HG03280 (cell line): ENCODE measurements around the gene MUCL3.
"Not testable (repeated sequence)": the region's sequence is repeated elsewhere in the genome, so short reads cannot be mapped to it uniquely, and the experiment has no call there.

Experiments
- ATAC-seq: cut with Tn5 transposase; IDR thresholded peaks from one replicate; pipeline ENCODE4 v1.9.1; 2021; ENCODE audit warnings: mild to moderate bottlenecking, moderate library complexity; ENCODE audit not compliant: unreplicated experiment

The MUCL3 gene

DNA sequence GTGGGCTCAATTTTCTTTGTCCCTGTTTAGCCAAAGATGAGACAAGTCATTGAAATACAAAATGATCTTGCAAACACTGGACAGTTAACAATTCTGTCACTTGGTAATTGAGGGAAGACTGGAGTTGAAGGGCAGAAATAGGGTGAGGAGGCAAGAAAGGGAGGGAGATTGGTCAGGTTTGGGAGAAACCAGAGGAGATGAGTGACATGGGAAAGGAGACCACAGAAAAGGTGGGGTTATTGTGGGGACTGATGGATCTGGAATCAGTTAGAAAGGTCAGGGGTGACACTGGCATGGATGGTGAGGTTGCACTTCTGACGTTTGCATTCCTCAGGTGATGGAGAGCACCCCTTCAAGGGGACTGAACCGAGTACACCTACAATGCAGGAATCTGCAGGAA is 32.1 kb upstream of the MUCL3 start:
- ATAC-seq, result no peak

GRCh38 chr6:30910473-30910872 is 30.3 kb upstream of the MUCL3 start:
- not testable (repeated sequence) for ATAC-seq

DNA sequence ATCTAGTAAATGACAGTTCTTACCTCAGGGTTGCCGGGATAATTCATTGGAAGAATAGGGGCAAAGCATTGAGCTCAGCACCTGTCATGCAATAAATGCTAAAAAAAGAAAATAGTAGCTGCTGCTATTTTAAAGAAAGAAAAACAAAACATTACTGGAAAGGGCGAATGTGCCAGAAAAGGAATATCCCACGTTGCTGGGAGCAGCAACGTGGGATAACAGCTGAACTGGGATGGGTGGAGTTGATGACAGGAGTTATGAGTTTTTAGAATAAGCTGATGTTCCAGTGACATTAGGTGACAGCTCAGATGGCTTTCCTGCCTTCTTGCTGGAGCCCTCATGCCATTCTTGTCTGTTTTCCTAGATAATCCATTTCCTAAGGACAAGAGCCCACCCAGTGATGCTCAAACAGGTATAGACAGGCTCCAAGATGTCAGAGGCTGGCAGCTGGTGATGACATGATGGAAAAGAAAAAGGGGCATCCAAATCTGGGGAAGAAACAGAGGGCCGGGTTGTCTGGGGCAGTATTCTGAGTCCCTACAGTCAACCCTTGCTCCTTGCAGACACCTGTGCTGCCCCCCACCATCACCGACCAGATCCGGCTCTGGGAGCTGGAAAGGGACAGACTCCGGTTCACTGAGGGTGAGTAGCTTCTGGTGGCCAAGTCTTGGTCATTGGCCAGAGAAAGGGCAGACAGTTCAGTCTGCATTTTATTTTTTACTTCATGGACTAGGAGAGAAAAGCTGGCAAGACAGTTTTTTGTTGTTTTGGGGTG is 27.8 kb upstream of the MUCL3 start:
- no peak for ATAC-seq

DNA sequence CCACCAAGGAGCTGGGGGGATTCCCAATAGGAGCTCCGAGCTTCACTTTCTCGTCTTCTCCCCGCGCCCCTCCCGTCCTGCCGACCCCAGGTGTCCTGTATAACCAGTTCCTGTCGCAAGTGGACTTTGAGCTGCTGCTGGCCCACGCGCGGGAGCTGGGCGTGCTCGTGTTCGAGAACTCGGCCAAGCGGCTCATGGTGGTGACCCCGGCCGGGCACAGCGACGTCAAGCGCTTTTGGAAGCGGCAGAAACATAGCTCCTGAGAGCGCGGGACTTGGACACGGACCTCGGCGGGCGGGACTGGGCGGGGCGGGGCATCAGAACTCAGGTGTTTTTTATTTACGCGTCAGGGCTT is 27.1 kb upstream of the MUCL3 start:
- peak; percentile 7 for ATAC-seq

DNA sequence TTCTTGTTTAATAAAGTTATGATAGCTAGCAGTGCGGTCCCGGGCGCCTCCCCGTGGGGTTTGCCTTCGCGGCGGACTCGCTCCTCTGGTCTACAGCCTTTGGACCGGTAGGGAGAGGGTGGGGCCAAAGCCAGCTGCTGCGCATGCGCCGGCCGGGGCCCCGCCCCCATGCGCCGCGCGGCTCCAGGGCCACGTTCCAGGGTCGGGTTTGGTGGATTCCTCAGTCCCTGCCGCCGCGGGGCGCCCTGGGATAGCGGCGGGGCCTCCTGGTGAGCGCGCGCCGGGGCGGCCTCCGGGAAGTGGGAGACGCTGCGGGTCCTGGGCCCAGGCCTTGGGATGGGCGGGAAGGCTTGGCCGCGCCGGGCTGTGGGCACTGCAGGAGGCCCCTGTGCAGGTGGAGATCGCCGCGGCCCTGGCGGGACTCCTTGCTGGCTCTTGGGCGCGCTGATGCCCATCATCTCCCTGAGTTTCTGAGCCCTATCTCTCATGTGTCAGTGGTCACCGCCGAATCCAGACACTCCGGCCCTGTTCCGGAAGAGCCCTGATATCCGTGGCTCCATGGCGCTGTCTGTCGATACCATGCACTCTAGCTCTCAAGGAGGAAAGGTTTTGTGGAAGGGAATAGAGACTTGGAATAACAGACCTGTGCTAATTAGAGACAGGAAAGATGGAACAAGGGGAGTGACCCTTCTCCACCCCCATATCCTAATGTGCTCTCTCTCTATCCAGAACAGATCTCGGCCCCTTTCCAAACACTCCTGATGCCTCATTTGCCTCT is 26.5 kb upstream of the MUCL3 start, which contains the start of gene VARS2:
Gene VARS2 (plus strand): TSS at position 163 of the 778 bp plus-strand sequence. CDS start 599 bp downstream, at position 762.
- peak; percentile 86 for ATAC-seq

GRCh38 chr6:30914854-30915590 is 25.8 kb upstream of the MUCL3 start:
- ATAC-seq, result no peak

DNA sequence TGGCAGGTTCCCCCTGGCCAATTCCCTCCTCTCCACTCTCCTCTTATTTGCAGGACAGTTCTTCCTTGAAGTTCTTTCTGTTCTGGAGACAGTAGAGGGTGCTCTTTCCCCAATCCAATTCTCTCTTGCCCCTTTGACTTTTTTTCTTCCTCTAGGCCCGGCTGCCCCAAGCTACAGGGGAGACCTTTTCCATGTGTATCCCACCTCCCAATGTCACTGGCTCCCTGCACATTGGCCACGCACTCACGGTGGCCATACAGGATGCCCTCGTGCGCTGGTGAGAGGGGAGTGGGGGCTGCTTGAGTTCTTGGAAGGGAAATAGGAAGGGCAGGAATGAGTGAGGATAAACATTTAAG is 25.2 kb upstream of the MUCL3 start:
- ATAC-seq, result no peak

GRCh38 chr6:30917041-30917440 is 23.7 kb upstream of the MUCL3 start:
- ATAC-seq, result no peak

DNA sequence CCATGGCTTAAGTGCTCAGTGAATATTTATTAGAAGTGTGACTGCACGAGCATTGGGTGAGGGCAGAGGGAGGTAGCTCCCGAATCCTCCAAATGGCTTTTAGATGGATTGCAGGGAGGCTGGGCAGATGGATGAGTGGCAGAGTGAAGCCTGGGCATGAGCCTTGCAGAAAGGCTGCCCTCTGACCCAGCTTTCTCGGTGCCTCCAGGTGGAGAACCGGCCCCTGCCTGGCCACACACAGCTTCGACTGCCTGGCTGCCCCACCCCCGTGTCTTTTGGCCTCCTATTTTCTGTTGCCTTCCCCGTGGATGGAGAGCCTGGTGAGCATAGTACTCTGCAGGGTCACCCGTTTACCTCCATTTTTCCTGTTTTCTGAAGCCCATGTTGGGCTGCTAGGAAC is 23.3 kb upstream of the MUCL3 start:
- ATAC-seq, result no peak

GRCh38 chr6:30918670-30919069 is 22.1 kb upstream of the MUCL3 start:
- ATAC-seq, result no peak

DNA sequence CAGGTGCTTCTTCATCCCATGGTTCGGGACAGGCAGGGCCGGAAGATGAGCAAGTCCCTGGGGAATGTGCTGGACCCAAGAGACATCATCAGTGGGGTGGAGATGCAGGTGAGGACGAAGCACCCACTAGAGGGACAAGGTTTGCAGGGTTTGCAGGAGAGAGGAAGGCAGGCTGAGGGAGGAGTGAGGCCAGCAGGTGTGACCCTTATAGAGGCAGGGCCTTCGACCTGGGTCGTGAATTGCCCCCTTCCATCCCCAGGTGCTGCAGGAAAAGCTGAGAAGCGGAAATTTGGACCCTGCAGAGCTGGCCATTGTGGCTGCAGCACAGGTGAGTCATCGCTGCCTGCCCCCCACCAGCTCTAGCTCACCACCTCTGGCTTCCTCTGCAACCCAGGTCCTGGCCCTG is 18.3 kb upstream of the MUCL3 start:
- ATAC-seq, result no peak

DNA sequence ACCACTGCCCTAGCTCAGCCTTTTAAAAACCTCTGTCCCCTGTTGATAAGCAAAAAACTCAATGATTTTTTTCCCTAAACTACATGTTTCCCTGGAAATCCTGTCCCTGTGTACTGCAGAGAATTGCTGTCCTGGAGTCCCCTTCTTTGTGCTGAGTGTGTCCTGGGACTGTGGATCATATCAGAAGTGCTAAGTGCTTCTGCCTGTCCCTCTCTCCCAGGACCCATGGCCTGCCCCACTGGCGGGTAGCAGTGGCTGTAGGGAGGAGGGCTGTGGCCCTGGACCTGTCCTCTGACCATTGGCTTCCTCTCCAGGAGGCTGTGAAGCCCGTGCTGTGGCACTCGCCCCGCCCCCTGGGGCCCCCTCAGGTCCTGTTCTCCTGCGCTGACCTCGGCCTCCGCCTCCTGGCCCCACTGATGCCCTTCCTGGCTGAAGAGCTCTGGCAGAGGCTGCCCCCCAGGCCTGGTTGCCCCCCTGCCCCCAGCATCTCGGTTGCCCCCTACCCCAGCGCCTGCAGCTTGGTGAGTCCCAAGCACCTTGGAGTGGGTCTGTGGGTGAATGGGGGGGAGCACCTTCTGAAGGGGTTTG is 16.6 kb upstream of the MUCL3 start:
- ATAC-seq, result not testable (repeated sequence)

- ATAC-seq, result no peak
These were observed 14.1 kb upstream of the MUCL3 start for GRCh38 chr6:30926644-30927043.

DNA sequence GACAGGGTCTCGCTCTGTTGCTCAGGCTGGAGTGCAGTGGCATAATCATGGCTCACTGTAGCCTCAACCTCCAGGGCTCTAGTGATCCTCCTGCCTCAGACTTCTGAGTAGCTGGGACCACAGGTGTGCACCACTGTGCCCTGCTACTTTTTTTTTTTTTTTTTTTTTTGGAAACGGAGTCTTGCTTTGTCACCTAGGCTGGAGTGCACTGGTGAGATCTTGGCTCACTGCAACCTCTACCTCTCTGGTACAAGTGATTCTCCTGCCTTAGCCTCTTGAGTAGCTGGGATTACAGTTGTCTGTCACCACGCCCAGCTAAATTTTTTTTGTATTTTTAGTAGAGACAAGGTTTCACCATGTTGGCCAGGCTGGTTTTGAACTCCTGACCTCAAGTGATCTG is 13.7 kb upstream of the MUCL3 start:
- ATAC-seq, result not testable (repeated sequence)

DNA sequence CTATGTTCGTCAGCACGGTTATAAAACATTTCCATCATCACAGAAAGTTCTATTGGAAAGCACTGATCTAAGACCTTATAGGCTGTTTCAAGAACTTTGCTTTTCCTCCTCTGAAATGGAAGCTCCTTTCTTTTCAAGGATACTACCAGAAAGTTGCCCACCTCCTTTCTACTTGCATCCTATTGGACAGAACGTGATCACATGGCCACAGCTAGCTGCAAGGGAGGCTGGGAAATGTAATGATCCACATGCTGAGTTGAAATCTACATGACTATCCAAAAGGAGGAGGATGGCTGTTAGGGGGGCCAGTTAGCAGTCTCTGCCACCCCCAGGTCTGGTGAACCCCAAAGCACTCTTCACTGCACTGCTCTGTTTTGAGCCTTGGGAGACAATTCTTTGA is 12.1 kb upstream of the MUCL3 start:
- ATAC-seq, result no peak

DNA sequence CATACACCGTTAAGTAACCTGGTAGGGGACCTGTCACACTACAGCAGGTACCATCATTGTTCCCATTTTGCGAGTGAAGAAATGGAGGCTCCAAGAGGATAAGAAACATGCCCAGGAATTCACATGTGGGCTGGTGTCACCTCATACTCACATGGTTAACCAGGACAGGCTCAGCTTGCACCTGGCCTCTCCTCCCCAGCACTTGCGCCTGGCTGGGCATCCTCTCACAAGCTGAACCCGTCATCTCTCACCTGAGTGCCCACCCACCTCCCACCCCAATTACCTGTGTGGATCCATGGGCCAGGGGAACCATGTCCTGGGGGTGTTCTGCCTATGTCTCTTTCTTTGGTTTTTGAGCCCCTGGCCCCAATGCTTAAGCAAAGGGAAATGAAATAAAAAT is 10.3 kb upstream of the MUCL3 start:
- no peak for ATAC-seq

- no peak for ATAC-seq
These were observed 9.5 kb upstream of the MUCL3 start for GRCh38 chr6:30931272-30931671.

DNA sequence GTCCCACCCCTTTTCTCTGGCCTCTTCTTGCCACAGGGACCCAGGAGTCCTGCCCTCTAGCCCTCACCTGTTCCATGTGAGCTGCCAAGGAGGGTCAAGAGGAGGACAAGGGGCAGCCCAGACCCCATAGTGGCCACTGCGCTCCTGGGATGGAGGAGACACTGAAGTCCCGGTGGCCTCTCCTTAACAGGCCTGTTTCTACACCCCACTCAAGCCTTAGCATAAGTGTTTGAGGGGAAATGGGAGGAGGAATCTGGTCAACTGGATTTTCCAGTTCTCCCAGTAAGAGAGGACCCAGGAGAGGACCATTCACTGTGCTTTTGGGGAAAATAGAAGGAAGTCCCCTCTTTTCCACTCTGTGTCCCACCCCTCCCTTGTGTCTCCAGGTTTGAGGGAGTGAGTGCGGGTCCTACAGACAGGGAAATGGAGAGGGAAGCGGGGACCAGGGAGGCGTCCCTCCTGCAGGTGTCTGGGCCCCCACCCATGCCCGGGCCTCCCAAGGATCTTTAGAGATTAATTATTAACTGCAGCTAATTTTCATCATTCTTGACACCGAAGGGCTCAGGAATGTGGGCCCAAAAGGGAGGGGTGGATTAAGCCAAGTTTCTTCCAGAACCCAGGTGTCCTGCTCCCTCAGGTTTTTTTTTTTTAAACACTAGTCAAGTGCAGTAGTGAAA is 8.7 kb upstream of the MUCL3 start, which contains the start of gene SFTA2:
Gene SFTA2 (minus strand): TSS at position 202 of the 677 bp plus-strand sequence. CDS start 74 bp downstream, at position 128.
- no peak for ATAC-seq

GRCh38 chr6:30932665-30933365 is 8.0 kb upstream of the MUCL3 start:
- ATAC-seq, result no peak

DNA sequence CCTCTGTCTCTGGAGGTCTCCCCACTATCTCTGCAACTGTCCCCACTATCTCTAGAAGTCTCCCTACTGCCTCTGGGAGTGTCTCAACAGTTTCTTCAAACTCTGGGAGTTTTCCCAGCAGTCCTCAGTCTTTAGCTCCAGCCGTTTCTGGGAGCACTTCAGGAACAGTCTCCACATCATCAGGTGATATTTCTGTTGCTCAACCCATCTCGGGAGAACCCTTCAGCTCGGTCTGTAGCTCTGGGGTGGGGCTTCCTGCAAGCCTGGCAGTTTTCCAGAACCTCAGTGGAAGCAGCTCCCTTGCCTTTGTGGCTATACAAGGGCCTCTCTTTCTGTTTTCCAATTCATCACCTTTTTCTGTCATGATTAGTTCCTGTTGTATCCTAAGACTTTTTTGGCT is 5.8 kb upstream of the MUCL3 start:
- no peak for ATAC-seq
